Renal cortical epithelial cell (primary cell): ENCODE measurements around the gene THBD. TPM values are rescaled to one million over a fixed set of nuclear protein-coding genes. Genes with fewer than 3 reads are reported as not detected.

Experiments used
- DNase-seq: peaks from one replicate; pipeline ENCODE4 v3.0.0-alpha.2; 2011; ENCODE audit warnings: low read depth
- total RNA-seq: library from RNA; depleted of rRNA; stranded (reverse); fragments of >200 nt; gene quantifications from 2 replicates; pipeline ENCODE4 v1.2.3, GENCODE V29; 2014

Gene THBD
- total RNA-seq, 1 donor from 2014 or later: 0.99 TPM

- no peak for DNase-seq
Observed at GRCh38 chr20:23084845-23085365, 35.4 kb upstream of the THBD start.

- no peak for DNase-seq
Observed at GRCh38 chr20:23084282-23084844, 34.9 kb upstream of the THBD start.

- DNase-seq: no peak
Observed at GRCh38 chr20:23083553-23084220, 34.2 kb upstream of the THBD start.

- no peak for DNase-seq
Observed at GRCh38 chr20:23082846-23083552, 33.5 kb upstream of the THBD start.

- DNase-seq: no peak
Observed at GRCh38 chr20:23081263-23081819, 31.9 kb upstream of the THBD start.

GRCh38 chr20:23080521-23080920 is 31.0 kb upstream of the THBD start:
- DNase-seq: no peak

GRCh38 chr20:23079926-23080325 is 30.5 kb upstream of the THBD start:
- no peak for DNase-seq

- no peak for DNase-seq
Observed at GRCh38 chr20:23079016-23079351, 29.5 kb upstream of the THBD start.

- DNase-seq: peak; percentile 53
Observed at GRCh38 chr20:23078351-23079015, 29.0 kb upstream of the THBD start.

- no peak for DNase-seq
Observed at GRCh38 chr20:23077277-23077676, 27.8 kb upstream of the THBD start.

- no peak for DNase-seq
Observed at GRCh38 chr20:23074052-23074451, 24.6 kb upstream of the THBD start.

- no peak for DNase-seq
Observed at GRCh38 chr20:23072892-23073586, 23.6 kb upstream of the THBD start.

- no peak for DNase-seq
Observed at GRCh38 chr20:23071996-23072395, 22.5 kb upstream of the THBD start.

GRCh38 chr20:23071398-23071797 is 21.9 kb upstream of the THBD start:
- no peak for DNase-seq

GRCh38 chr20:23069108-23069507 is 19.6 kb upstream of the THBD start:
- no peak for DNase-seq

GRCh38 chr20:23068283-23068682 is 18.8 kb upstream of the THBD start:
- no peak for DNase-seq

- DNase-seq: no peak
Observed at GRCh38 chr20:23066772-23067171, 17.3 kb upstream of the THBD start.

- no peak for DNase-seq
Observed at GRCh38 chr20:23065266-23066201, 16.1 kb upstream of the THBD start.

- DNase-seq: no peak
Observed at GRCh38 chr20:23063581-23063980, 14.1 kb upstream of the THBD start.

- no peak for DNase-seq
Observed at GRCh38 chr20:23063168-23063567, 13.7 kb upstream of the THBD start.

- no peak for DNase-seq
Observed at GRCh38 chr20:23062632-23063031, 13.2 kb upstream of the THBD start.
